Tibial nerve (tissue), 4 donors: Measurements from ENCODE around the gene TCFL5.

Source experiments
- CTCF ChIP-seq, 5 experiments: fragments of 200-600 bp in 3 of 5; fragments of 450-650 bp in 2 of 5; sonication (generic) in 3 of 5; IDR thresholded peaks; one replicate each; pipeline ENCODE4 v1.5.1; 2016 to 2019; ENCODE audit warnings: antibody characterized with exemption in 5 of 5, mild to moderate bottlenecking in 3 of 5, moderate library complexity in 2 of 5
- EP300 ChIP-seq, 2 donors: sonication (generic); formaldehyde crosslinking; IDR thresholded peaks; one replicate each; pipeline ENCODE4 v1.6.1; 2017; ENCODE audit warnings: antibody characterized with exemption in 2 of 2, mild to moderate bottlenecking in 1 of 2

GRCh38 chr20:62839261-62839660 lies 22.4 kb downstream of the TCFL5 start:
- TF ChIP-seq CTCF (IDR thresholded peaks at IDR 0.05) (no peak), EP300 (IDR thresholded peaks at IDR 0.05) (no peak)
